ENCODE data around the gene PCDHA1. TPM values are rescaled to one million over a fixed set of nuclear protein-coding genes. Genes with fewer than 3 reads are reported as not detected.
"Not testable (repeated sequence)": the region's sequence is repeated elsewhere in the genome, so short reads cannot be mapped to it uniquely, and the experiment has no call there.

PCDHA1 gene
- total RNA-seq, 4 donors from 2014 or later, result not detected

DNA sequence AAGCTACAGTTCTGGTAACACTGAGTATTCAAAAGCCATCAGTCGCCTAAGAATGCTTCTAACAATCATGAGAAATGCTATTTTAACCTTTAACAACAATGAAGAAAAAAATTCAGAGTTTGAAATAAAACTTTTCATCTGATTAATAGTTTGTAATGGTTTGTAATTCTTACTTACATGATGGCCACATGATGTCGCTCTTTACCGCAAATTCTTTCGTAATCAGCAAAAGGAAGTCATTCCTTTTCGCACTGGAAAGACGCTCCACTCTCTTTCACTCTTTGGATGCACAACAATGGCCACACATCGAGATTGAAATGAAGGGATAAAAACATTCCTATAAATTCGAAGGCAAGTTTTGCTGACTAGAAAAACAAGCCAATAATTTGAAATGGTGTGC, 48.1 kb downstream of the PCDHA1 start, which contains the start of gene PCDHA7:
Gene PCDHA7 (plus strand): TSS at position 277 of the 400 bp plus-strand sequence. CDS start 115 bp downstream, at position 392.
- intact Hi-C loops (cut with DNase I; ENCODE audit: low total_unique reads), result no loop called here
- 11 to 19% methylated on average over 8 of the region's 8 CpGs for WGBS, 2 donors
- no peak for DNase-seq (ENCODE audit: low spot score in 2 of 2)
- no peak for TF ChIP-seq POLR2A (IDR thresholded peaks at IDR 0.05)
- TF ChIP-seq CTCF (IDR thresholded peaks at IDR 0.05), result no peak
- no peak within 1 kb of the TSS for H3K4me3 ChIP-seq (ENCODE audit: low read depth, poor library complexity, severe bottlenecking)

GRCh38 chr5:140834439-140835008, 48.6 kb downstream of the PCDHA1 start:
- DNase-seq (ENCODE audit: low spot score in 2 of 2); H3K4me3 ChIP-seq (ENCODE audit: low read depth, poor library complexity, severe bottlenecking): not testable (repeated sequence)
- WGBS, 2 donors, result 26 to 31% methylated on average over 26 to 28 of the region's 38 CpGs

GRCh38 chr5:140835622-140836510, 49.9 kb downstream of the PCDHA1 start:
- WGBS, 2 donors, result 51 to 56% methylated on average over 71 to 100 of the region's 103 CpGs
- H3K4me3 ChIP-seq (ENCODE audit: low read depth, poor library complexity, severe bottlenecking), result no peak overlapping the region
- TF ChIP-seq POLR2A (IDR thresholded peaks at IDR 0.05), result no peak
- TF ChIP-seq CTCF (IDR thresholded peaks at IDR 0.05), result no peak
- intact Hi-C loops (cut with DNase I; ENCODE audit: low total_unique reads), result no loop called here
- DNase-seq (ENCODE audit: low spot score in 2 of 2), result no peak

More at GRCh38 chr5:140834439-140835008, 48.6 kb downstream of the PCDHA1 start:
- intact Hi-C loops (cut with DNase I; ENCODE audit: low total_unique reads), result not testable (repeated sequence)

DNA sequence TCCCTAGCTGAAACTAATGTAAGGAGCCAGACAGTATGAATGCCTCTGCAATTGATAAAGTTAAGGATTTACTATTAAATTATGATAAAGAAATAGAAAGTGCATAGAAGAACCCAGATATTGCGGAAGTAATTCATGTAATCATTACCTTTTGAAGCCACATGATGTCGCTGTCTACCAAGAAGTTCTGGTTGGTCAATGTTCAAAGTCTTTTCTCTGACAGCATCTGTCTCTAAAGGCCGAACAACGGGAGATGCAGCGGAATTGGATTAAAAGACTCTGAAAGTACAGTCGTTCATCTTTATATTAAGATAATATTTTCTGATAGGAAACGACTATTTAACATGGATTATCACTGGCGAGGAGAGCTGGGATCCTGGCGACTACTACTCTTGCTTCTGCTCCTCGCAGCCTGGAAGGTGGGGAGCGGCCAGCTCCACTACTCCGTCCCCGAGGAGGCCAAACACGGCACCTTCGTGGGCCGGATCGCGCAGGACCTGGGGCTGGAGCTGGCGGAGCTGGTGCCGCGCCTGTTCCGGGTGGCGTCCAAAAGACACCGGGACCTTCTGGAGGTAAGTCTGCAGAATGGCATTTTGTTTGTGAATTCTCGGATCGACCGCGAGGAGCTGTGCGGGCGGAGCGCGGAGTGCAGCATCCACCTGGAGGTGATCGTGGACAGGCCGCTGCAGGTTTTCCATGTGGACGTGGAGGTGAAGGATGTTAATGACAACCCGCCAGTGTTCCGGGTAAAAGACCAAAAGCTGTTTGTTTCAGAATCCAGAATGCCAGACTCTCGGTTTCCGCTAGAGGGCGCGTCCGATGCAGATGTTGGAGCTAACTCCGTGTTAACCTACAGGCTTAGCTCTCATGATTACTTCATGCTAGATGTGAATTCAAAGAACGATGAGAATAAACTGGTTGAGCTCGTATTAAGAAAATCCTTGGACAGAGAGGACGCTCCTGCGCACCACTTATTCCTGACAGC, 55.3 kb downstream of the PCDHA1 start, which contains the start of gene PCDHA8:
Gene PCDHA8 (plus strand): TSS at position 210 of the 985 bp plus-strand sequence. CDS start 135 bp downstream, at position 345.
- intact Hi-C loops (cut with DNase I; ENCODE audit: low total_unique reads), result no loop called here
- TF ChIP-seq POLR2A (IDR thresholded peaks at IDR 0.05) (no peak), CTCF (IDR thresholded peaks at IDR 0.05) (no peak)
- no peak within 1 kb of the TSS for H3K4me3 ChIP-seq (ENCODE audit: low read depth, poor library complexity, severe bottlenecking)
- no peak for DNase-seq (ENCODE audit: low spot score in 2 of 2)
- 25 to 29% methylated on average over 46 to 47 of the region's 47 CpGs for WGBS, 2 donors

DNA sequence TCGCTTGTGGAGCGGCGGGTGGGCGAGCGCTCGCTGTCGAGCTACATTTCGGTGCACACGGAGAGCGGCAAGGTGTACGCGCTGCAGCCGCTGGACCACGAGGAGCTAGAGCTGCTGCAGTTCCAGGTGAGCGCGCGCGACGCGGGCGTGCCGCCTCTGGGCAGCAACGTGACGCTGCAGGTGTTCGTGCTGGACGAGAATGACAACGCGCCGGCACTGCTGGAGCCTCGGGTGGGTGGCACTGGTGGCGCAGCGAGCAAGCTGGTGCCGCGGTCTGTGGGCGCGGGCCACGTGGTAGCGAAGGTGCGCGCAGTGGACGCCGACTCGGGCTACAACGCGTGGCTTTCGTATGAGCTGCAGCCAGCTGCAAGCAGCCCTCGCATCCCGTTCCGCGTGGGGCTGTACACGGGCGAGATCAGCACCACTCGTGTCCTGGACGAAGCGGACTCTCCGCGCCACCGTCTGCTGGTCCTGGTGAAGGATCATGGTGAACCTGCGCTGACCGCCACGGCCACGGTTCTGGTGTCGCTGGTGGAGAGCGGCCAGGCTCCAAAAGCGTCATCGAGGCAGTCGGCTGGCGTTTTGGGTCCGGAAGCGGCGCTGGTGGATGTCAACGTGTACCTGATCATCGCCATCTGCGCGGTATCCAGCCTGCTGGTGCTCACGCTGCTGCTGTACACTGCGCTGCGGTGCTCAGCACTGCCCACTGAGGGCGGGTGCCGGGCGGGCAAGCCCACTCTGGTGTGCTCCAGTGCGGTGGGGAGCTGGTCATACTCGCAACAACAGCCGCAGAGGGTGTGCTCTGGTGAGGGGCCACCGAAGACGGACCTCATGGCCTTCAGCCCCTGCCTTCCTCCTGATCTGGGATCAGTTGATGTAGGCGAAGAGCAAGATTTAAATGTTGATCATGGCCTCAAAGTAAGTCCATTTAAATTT, 57.1 kb downstream of the PCDHA1 start:
- WGBS, 2 donors, result 42 to 61% methylated on average over 42 to 76 of the region's 87 CpGs
- H3K4me3 ChIP-seq (ENCODE audit: low read depth, poor library complexity, severe bottlenecking), result no peak overlapping the region
- TF ChIP-seq CTCF (IDR thresholded peaks at IDR 0.05) (no peak), POLR2A (IDR thresholded peaks at IDR 0.05) (no peak)
- intact Hi-C loops (cut with DNase I; ENCODE audit: low total_unique reads), result no loop called here
- no peak for DNase-seq (ENCODE audit: low spot score in 2 of 2)

GRCh38 chr5:140848139-140849102, 62.5 kb downstream of the PCDHA1 start, which contains the start of gene PCDHA9:
PCDHA9 (plus strand) TSS chr5:140848382; CDS start chr5:140848496, 114 bp downstream.
- DNase-seq (ENCODE audit: low spot score in 2 of 2); intact Hi-C loops (cut with DNase I; ENCODE audit: low total_unique reads); H3K4me3 ChIP-seq (ENCODE audit: low read depth, poor library complexity, severe bottlenecking): not testable (repeated sequence)
- WGBS, 2 donors, result 25% methylated on average over 28 to 37 of the region's 48 CpGs

GRCh38 chr5:140849831-140850634, 64.1 kb downstream of the PCDHA1 start:
- not testable (repeated sequence) for H3K4me3 ChIP-seq (ENCODE audit: low read depth, poor library complexity, severe bottlenecking); DNase-seq (ENCODE audit: low spot score in 2 of 2)
- 43 to 55% methylated on average over 82 to 88 of the region's 101 CpGs for WGBS, 2 donors
- intact Hi-C loops (cut with DNase I; ENCODE audit: low total_unique reads), result loop anchor here (2.0 kb wide), 1 partner anchor 51 kb away; no protein-coding TSS in a partner anchor

All from lower leg skin (tissue), 4 donors.